Hepatocyte (in vitro differentiated cells): ENCODE measurements around the gene PIGN. TPM values are rescaled to one million over a fixed set of nuclear protein-coding genes. Genes with fewer than 3 reads are reported as not detected.

ENCODE experiments used
- DNase-seq: peaks from one replicate; pipeline ENCODE4 v3.0.0-alpha.2; 2016; ENCODE audit warnings: low spot score
- H2AFZ ChIP-seq: fragments of 200-600 bp; sonication (generic); 2 replicates; pipeline ENCODE4 v1.6.0; 2016; ENCODE audit warnings: antibody characterized with exemption, mild to moderate bottlenecking
- H3K27ac ChIP-seq: fragments of 200-600 bp; sonication (generic); 2 replicates; pipeline ENCODE4 v1.5.1; 2016; ENCODE audit warnings: mild to moderate bottlenecking
- H3K27me3 ChIP-seq: fragments of 200-600 bp; sonication (generic); 2 replicates; pipeline ENCODE4 v1.6.1; 2016
- H3K36me3 ChIP-seq: fragments of 200-600 bp; sonication (generic); replicated peaks from 2 replicates; pipeline ENCODE4 v1.5.1; 2016; ENCODE audit warnings: low read depth; ENCODE audit not compliant: insufficient read depth
- H3K4me1 ChIP-seq: fragments of 200-600 bp; sonication (generic); 2 replicates; pipeline ENCODE4 v1.5.1; 2016; ENCODE audit warnings: mild to moderate bottlenecking, moderate library complexity; ENCODE audit not compliant: insufficient read depth
- H3K4me2 ChIP-seq: fragments of 200-600 bp; sonication (generic); 2 replicates; pipeline ENCODE4 v1.6.0; 2016
- H3K4me3 ChIP-seq: fragments of 200-600 bp; sonication (generic); 2 replicates; pipeline ENCODE4 v1.5.1; 2016; ENCODE audit warnings: mild to moderate bottlenecking
- H3K79me2 ChIP-seq: fragments of 200-600 bp; sonication (generic); 2 replicates; pipeline ENCODE4 v1.6.0; 2017; ENCODE audit warnings: mild to moderate bottlenecking
- H3K9me2 ChIP-seq: fragments of 200-600 bp; sonication (generic); replicated peaks from 2 replicates; pipeline ENCODE4 v1.6.0; 2017; ENCODE audit warnings: mild to moderate bottlenecking; ENCODE audit not compliant: insufficient read depth
- H3K9me3 ChIP-seq: fragments of 200-600 bp; sonication (generic); 2 replicates; pipeline ENCODE4 v1.5.1; 2016; ENCODE audit warnings: low read depth, mild to moderate bottlenecking
- H4K20me1 ChIP-seq: fragments of 200-600 bp; sonication (generic); 2 replicates; pipeline ENCODE4 v1.6.0; 2016; ENCODE audit warnings: mild to moderate bottlenecking; ENCODE audit not compliant: insufficient read depth, poor library complexity, severe bottlenecking
- EZH2 ChIP-seq: fragments of 200-600 bp; sonication (generic); IDR thresholded peaks from 2 replicates; pipeline ENCODE4 v1.6.1; 2016; ENCODE audit warnings: antibody characterized with exemption, mild to moderate bottlenecking, borderline replicate concordance
- EZH2phosphoT487 ChIP-seq: fragments of 200-600 bp; sonication (generic); IDR thresholded peaks from one replicate; pipeline ENCODE4 v1.6.1; 2018; ENCODE audit warnings: antibody characterized with exemption, mild to moderate bottlenecking, low read depth, moderate library complexity; ENCODE audit not compliant: unreplicated experiment, severe bottlenecking
- WGBS: methylation state at CpG from one replicate; pipeline ENCODE4 v1.1.6; 2016; ENCODE audit warnings: low lambda C conversion rate; ENCODE audit errors: missing lambda C conversion rate; 5-methylcytosine and 5-hydroxymethylcytosine counted together
- polyA plus RNA-seq: library from polyadenylated mRNA; unstranded; fragments of >200 nt; fragmentation: Nextera tagmentation; extraction: Ambion mirVana; gene quantifications from 2 replicates; pipeline ENCODE4 v1.2.1, GENCODE V29; 2016
- total RNA-seq: library from RNA; depleted of rRNA; stranded (reverse); fragments of >200 nt; gene quantifications from 2 replicates; pipeline ENCODE4 v1.2.3, GENCODE V29; 2014
- TF ChIP-seq, protein P1 (sequence below): fragments of 200-600 bp; sonication (generic); IDR thresholded peaks from 2 replicates; pipeline ENCODE4 v1.5.1; 2016; ENCODE audit warnings: antibody characterized with exemption, mild to moderate bottlenecking; ENCODE audit not compliant: poor library complexity

The PIGN gene
- total and polyA plus RNA-seq, 2 experiments from 2014 or later, result 18.9 to 42.9 TPM

GRCh38 chr18:62105376-62105775, 81.5 kb downstream of the PIGN start:
- no peak for DNase-seq
- no peaks in the 10 kb centered on the region for H3K79me2 ChIP-seq
- H3K36me3 ChIP-seq, result no peaks in the 10 kb centered on the region
- no peak overlapping the region for H3K4me3 ChIP-seq
- H4K20me1 ChIP-seq, result no peaks in the 10 kb centered on the region
- H3K27me3 ChIP-seq, result no peaks in the 10 kb centered on the region
- no peaks in the 10 kb centered on the region for H3K9me3 ChIP-seq
- no peak overlapping the region for H3K4me2 ChIP-seq
- no peaks in the 10 kb centered on the region for H3K4me1 ChIP-seq
- WGBS, result 74% methylated on average over 3 of the region's 3 CpGs
- no peak overlapping the region for H2AFZ ChIP-seq
- TF ChIP-seq EZH2phosphoT487 (no peak), EZH2 (no peak)
- TF ChIP-seq, protein P1, sequence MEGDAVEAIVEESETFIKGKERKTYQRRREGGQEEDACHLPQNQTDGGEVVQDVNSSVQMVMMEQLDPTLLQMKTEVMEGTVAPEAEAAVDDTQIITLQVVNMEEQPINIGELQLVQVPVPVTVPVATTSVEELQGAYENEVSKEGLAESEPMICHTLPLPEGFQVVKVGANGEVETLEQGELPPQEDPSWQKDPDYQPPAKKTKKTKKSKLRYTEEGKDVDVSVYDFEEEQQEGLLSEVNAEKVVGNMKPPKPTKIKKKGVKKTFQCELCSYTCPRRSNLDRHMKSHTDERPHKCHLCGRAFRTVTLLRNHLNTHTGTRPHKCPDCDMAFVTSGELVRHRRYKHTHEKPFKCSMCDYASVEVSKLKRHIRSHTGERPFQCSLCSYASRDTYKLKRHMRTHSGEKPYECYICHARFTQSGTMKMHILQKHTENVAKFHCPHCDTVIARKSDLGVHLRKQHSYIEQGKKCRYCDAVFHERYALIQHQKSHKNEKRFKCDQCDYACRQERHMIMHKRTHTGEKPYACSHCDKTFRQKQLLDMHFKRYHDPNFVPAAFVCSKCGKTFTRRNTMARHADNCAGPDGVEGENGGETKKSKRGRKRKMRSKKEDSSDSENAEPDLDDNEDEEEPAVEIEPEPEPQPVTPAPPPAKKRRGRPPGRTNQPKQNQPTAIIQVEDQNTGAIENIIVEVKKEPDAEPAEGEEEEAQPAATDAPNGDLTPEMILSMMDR, result no peak
- no peak overlapping the region for H3K27ac ChIP-seq
- no peaks in the 10 kb centered on the region for H3K9me2 ChIP-seq

- Histone ChIP-seq H3K9me2 (no peaks in the 10 kb centered on the region), H3K4me2 (no peak overlapping the region), H3K27me3 (no peaks in the 10 kb centered on the region), H3K27ac (no peak overlapping the region), H3K9me3 (peaks cover 10% of the 10 kb centered on the region), H3K36me3 (no peaks in the 10 kb centered on the region), H3K79me2 (no peaks in the 10 kb centered on the region), H2AFZ (no peak overlapping the region), H3K4me1 (no peaks in the 10 kb centered on the region), H4K20me1 (no peaks in the 10 kb centered on the region), H3K4me3 (no peak overlapping the region)
- no peak for DNase-seq
- TF ChIP-seq, protein P1, result no peak
- TF ChIP-seq EZH2phosphoT487, result no peak
- no peak for TF ChIP-seq EZH2
- 100% methylated on average over 1 of the region's 1 CpG for WGBS
Observed at GRCh38 chr18:62102221-62102620, 84.6 kb downstream of the PIGN start.

GRCh38 chr18:62101321-62101721, 85.5 kb downstream of the PIGN start:
- TF ChIP-seq EZH2 (no peak), EZH2phosphoT487 (no peak)
- TF ChIP-seq, protein P1, result no peak
- no peaks in the 10 kb centered on the region for H4K20me1 ChIP-seq
- WGBS, result 92% methylated on average over 1 of the region's 1 CpG
- H3K27ac ChIP-seq, result no peak overlapping the region
- H3K4me1 ChIP-seq, result no peaks in the 10 kb centered on the region
- no peaks in the 10 kb centered on the region for H3K36me3 ChIP-seq
- H3K9me3 ChIP-seq, result peaks cover 10% of the 10 kb centered on the region
- DNase-seq, result no peak
- H3K79me2 ChIP-seq, result no peaks in the 10 kb centered on the region
- H2AFZ ChIP-seq, result no peak overlapping the region
- no peak overlapping the region for H3K4me2 ChIP-seq
- H3K4me3 ChIP-seq, result no peak overlapping the region
- no peaks in the 10 kb centered on the region for H3K27me3 ChIP-seq
- H3K9me2 ChIP-seq, result no peaks in the 10 kb centered on the region

DNA sequence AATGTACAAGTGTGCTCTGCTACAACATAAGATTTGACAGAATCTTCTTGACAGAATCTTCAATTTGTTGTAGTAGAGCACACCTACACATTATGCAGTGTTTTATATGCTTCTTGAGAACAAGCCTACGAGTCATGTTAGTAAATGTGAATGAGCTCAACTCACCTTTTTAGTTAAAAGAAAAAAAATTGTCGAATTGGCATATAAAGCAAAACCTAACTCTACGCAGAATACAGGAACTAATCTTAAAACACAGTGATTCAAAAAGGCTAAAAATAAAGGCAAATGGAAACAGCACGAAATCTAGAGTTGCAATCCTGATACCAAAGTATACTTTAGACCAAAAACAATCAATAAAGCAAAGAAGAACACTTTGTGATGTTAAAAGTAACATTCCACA, 87.9 kb downstream of the PIGN start:
- 97% methylated on average over 4 of the region's 4 CpGs for WGBS
- H3K4me3 ChIP-seq, result no peak overlapping the region
- H3K36me3 ChIP-seq, result no peaks in the 10 kb centered on the region
- no peak overlapping the region for H3K27ac ChIP-seq
- no peak overlapping the region for H3K4me2 ChIP-seq
- DNase-seq, result no peak
- no peak overlapping the region for H2AFZ ChIP-seq
- H4K20me1 ChIP-seq, result no peaks in the 10 kb centered on the region
- no peaks in the 10 kb centered on the region for H3K9me2 ChIP-seq
- H3K27me3 ChIP-seq, result no peaks in the 10 kb centered on the region
- H3K79me2 ChIP-seq, result no peaks in the 10 kb centered on the region
- H3K4me1 ChIP-seq, result no peaks in the 10 kb centered on the region
- peaks cover 10% of the 10 kb centered on the region for H3K9me3 ChIP-seq
- TF ChIP-seq EZH2 (no peak), EZH2phosphoT487 (no peak)
- TF ChIP-seq, protein P1, result no peak
